Loucy (cell line): ENCODE measurements around the gene MYO18B.

Source experiments
- H2AFZ ChIP-seq: fragments of 200-600 bp; sonication (generic); 2 replicates; pipeline ENCODE4 v1.6.0; 2016; ENCODE audit warnings: antibody characterized with exemption, mild to moderate bottlenecking, low read length, moderate library complexity
- H3F3A ChIP-seq: fragments of 200-600 bp; 2 replicates; pipeline ENCODE4 v1.6.0; 2016; ENCODE audit warnings: antibody characterized with exemption, low read depth, mild to moderate bottlenecking
- H3K27me3 ChIP-seq: fragments of 200-600 bp; sonication (generic); 2 replicates; pipeline ENCODE4 v1.6.1; 2014; ENCODE audit warnings: low read length, mild to moderate bottlenecking; ENCODE audit not compliant: insufficient read depth, poor library complexity, severe bottlenecking
- H3K36me3 ChIP-seq: fragments of 200-600 bp; sonication (generic); 2 replicates; pipeline ENCODE4 v1.6.1; 2016; ENCODE audit warnings: low read length; ENCODE audit not compliant: insufficient read depth
- H3K4me1 ChIP-seq: fragments of 200-600 bp; sonication (generic); 2 replicates; pipeline ENCODE4 v1.5.1; 2014; ENCODE audit warnings: low read length, mild to moderate bottlenecking; ENCODE audit not compliant: insufficient read depth, poor library complexity, severe bottlenecking
- H3K4me2 ChIP-seq: fragments of 200-600 bp; sonication (generic); 2 replicates; pipeline ENCODE4 v1.6.0; 2014; ENCODE audit warnings: antibody characterized with exemption, low read length, low read depth, mild to moderate bottlenecking; ENCODE audit not compliant: poor library complexity, severe bottlenecking
- H3K4me3 ChIP-seq: fragments of 200-600 bp; sonication (generic); 2 replicates; pipeline ENCODE4 v1.5.1; 2014; ENCODE audit warnings: low read length, mild to moderate bottlenecking, mixed read lengths; ENCODE audit not compliant: poor library complexity, severe bottlenecking
- H3K79me2 ChIP-seq: fragments of 200-600 bp; sonication (generic); 2 replicates; pipeline ENCODE4 v1.6.1; 2014; ENCODE audit warnings: low read length; ENCODE audit not compliant: insufficient read depth
- H3K9ac ChIP-seq: fragments of 200-600 bp; sonication (generic); 2 replicates; pipeline ENCODE4 v1.6.0; 2014; ENCODE audit warnings: mild to moderate bottlenecking, low read depth, low read length, moderate library complexity; ENCODE audit not compliant: poor library complexity, severe bottlenecking
- H3K9me2 ChIP-seq: fragments of 200-600 bp; sonication (generic); replicated peaks from 2 replicates; pipeline ENCODE4 v1.6.1; 2016; ENCODE audit warnings: low read depth, low read length, mixed read lengths
- H3K9me3 ChIP-seq: fragments of 200-600 bp; sonication (generic); 2 replicates; pipeline ENCODE4 v1.6.1; 2014; ENCODE audit warnings: mild to moderate bottlenecking, antibody characterized with exemption, low read length, low read depth; ENCODE audit not compliant: insufficient read depth
- H4K20me1 ChIP-seq: fragments of 200-600 bp; sonication (generic); 2 replicates; pipeline ENCODE4 v1.6.0; 2014; ENCODE audit warnings: antibody characterized with exemption, low read length, mild to moderate bottlenecking; ENCODE audit not compliant: insufficient read depth, poor library complexity, severe bottlenecking
- EZH2phosphoT487 ChIP-seq: fragments of 200-600 bp; IDR thresholded peaks from 2 replicates; pipeline ENCODE4 v1.6.1; 2018; ENCODE audit warnings: antibody characterized with exemption, mild to moderate bottlenecking, moderate library complexity, borderline replicate concordance
- TF ChIP-seq, protein P1 (sequence below): fragments of 200-600 bp; sonication (generic); conservative IDR thresholded peaks from 2 replicates; pipeline ENCODE4 v1.5.1; 2014; ENCODE audit warnings: mild to moderate bottlenecking, antibody characterized with exemption, low read length

The MYO18B gene

GRCh38 chr22:25930788-25931310 lies 188.9 kb downstream of the MYO18B start:
- no peaks in the 10 kb centered on the region for H3K36me3 ChIP-seq
- H3K9ac ChIP-seq, result no peak overlapping the region
- H3K9me3 ChIP-seq, result no peaks in the 10 kb centered on the region
- no peaks in the 10 kb centered on the region for H3K27me3 ChIP-seq
- no peaks in the 10 kb centered on the region for H3K4me1 ChIP-seq
- H3K4me2 ChIP-seq, result no peak overlapping the region
- H2AFZ ChIP-seq, result no peak overlapping the region
- H4K20me1 ChIP-seq, result no peaks in the 10 kb centered on the region
- no peaks in the 10 kb centered on the region for H3K79me2 ChIP-seq
- H3K9me2 ChIP-seq, result no peaks in the 10 kb centered on the region
- H3K4me3 ChIP-seq, result no peak overlapping the region
- no peaks in the 10 kb centered on the region for H3F3A ChIP-seq
- TF ChIP-seq, protein P1, sequence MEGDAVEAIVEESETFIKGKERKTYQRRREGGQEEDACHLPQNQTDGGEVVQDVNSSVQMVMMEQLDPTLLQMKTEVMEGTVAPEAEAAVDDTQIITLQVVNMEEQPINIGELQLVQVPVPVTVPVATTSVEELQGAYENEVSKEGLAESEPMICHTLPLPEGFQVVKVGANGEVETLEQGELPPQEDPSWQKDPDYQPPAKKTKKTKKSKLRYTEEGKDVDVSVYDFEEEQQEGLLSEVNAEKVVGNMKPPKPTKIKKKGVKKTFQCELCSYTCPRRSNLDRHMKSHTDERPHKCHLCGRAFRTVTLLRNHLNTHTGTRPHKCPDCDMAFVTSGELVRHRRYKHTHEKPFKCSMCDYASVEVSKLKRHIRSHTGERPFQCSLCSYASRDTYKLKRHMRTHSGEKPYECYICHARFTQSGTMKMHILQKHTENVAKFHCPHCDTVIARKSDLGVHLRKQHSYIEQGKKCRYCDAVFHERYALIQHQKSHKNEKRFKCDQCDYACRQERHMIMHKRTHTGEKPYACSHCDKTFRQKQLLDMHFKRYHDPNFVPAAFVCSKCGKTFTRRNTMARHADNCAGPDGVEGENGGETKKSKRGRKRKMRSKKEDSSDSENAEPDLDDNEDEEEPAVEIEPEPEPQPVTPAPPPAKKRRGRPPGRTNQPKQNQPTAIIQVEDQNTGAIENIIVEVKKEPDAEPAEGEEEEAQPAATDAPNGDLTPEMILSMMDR, result no peak
- TF ChIP-seq EZH2phosphoT487, result no peak

DNA sequence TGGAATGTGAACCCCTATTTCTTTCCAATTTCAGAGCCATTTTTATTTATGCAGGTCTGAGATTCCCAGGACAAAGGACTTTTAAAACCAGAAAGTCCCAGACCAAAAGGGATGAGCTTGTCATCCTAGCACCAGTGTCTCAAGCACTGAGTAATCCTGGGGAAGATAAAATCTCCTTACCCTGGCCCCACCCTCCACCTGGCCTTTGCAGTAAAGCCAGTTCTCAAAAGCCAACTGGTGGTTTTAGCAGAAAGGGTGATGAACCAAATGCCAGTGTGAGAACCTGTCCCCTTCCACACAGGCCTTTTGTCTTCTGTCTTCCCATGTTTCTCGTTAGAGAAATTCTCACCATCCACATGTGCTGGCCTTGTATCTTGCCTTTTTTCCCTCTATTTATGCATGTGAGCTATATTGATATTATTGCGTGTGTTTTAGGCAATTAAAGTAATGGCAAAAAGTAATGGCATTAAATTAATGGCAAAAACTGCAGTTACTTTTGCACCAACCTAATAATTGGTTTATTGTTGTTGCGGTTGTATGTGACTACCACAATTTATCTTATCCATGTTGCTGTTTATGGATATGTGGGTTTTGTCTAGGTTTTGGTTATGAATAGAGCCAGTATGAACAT lies 191.3 kb downstream of the MYO18B start:
- Histone ChIP-seq H3K36me3 (no peaks in the 10 kb centered on the region), H3K9me3 (no peaks in the 10 kb centered on the region), H3K27me3 (no peaks in the 10 kb centered on the region), H4K20me1 (no peaks in the 10 kb centered on the region), H3F3A (no peaks in the 10 kb centered on the region), H3K9me2 (no peaks in the 10 kb centered on the region), H3K4me1 (no peaks in the 10 kb centered on the region), H3K9ac (no peak overlapping the region), H3K4me2 (no peak overlapping the region), H3K79me2 (no peaks in the 10 kb centered on the region), H2AFZ (no peak overlapping the region), H3K4me3 (no peak overlapping the region)
- TF ChIP-seq, protein P1, result no peak
- no peak for TF ChIP-seq EZH2phosphoT487

GRCh38 chr22:25935266-25936058 lies 193.5 kb downstream of the MYO18B start:
- H3K79me2 ChIP-seq, result no peaks in the 10 kb centered on the region
- no peaks in the 10 kb centered on the region for H3K4me1 ChIP-seq
- H3K4me3 ChIP-seq, result no peak overlapping the region
- no peak overlapping the region for H3K9ac ChIP-seq
- H3K4me2 ChIP-seq, result no peak overlapping the region
- H3F3A ChIP-seq, result no peaks in the 10 kb centered on the region
- H3K36me3 ChIP-seq, result no peaks in the 10 kb centered on the region
- H2AFZ ChIP-seq, result no peak overlapping the region
- H3K27me3 ChIP-seq, result no peaks in the 10 kb centered on the region
- no peaks in the 10 kb centered on the region for H3K9me2 ChIP-seq
- no peak for TF ChIP-seq EZH2phosphoT487
- TF ChIP-seq, protein P1, result no peak
- no peaks in the 10 kb centered on the region for H4K20me1 ChIP-seq
- no peaks in the 10 kb centered on the region for H3K9me3 ChIP-seq
